HepG2 (cell line): ENCODE results near the gene NUP133. TPM values are rescaled to one million over a fixed set of nuclear protein-coding genes. Genes with fewer than 3 reads are reported as not detected.

ENCODE experiments used
- ATAC-seq: fragments of 200-7000 bp; cut with Tn5 transposase; 3 replicates; pipeline ENCODE4 v1.9.1; 2020; ENCODE audit warnings: mild to moderate bottlenecking, moderate library complexity
- BruUV-seq: library from RNA; stranded (reverse); fragments of 400-500 nt; replicated peaks from 2 replicates; lab custom pipeline; 2021; lab: Mats Ljungman, UMichigan
- CTCF ChIA-PET: fragments of 300-600 bp; formaldehyde crosslinking; extraction: SDS; loops from one replicate; lab custom pipeline; 2021; ENCODE audit warnings: low total read pairs, inconsistent platforms, low intra/inter-chr PET ratio; lab: Yijun Ruan, JAX
- POLR2A ChIA-PET: fragments of 350-600 bp; sonication (Branson Sonifier 250); formaldehyde crosslinking; loops from one replicate; lab custom pipeline; 2020; ENCODE audit warnings: antibody characterized with exemption, inconsistent platforms; lab: Yijun Ruan, JAX
- DNase-seq: peaks from one replicate; pipeline ENCODE4 v3.0.0-alpha.2; 2015; ENCODE audit warnings: low spot score
- FAIRE-seq: peaks from 3 replicates; lab custom pipeline; 2011; peaks lifted over from hg19 to GRCh38; lab: Jason Lieb, UNC
- H2AFZ ChIP-seq: one replicate; pipeline ENCODE4 v1.6.1; 2011; ENCODE audit warnings: low read length, inconsistent platforms
- H3K27ac ChIP-seq: fragments of 300-600 bp; 3 replicates; pipeline ENCODE4 v1.8.0; 2011; ENCODE audit warnings: mixed run types, mild to moderate bottlenecking, mixed read lengths, low read length, inconsistent platforms; ENCODE audit not compliant: insufficient read depth; ENCODE audit errors: extremely low read length
- H3K27me3 ChIP-seq, 2 experiments: fragments of 200-600 bp in 1 of 2; 2 replicates in 1 of 2; 3 replicates in 1 of 2; pipeline versions ENCODE4 v1.6.0 to v1.8.0; 2011; ENCODE audit warnings: low read length in 2 of 2, mild to moderate bottlenecking in 2 of 2, moderate library complexity in 2 of 2, inconsistent platforms in 1 of 2; ENCODE audit not compliant: insufficient read depth in 2 of 2, control insufficient read depth in 1 of 2
- H3K36me3 ChIP-seq, 2 experiments: fragments of 200-600 bp in 1 of 2; replicated peaks in 1 of 2; 2 replicates in 1 of 2; 3 replicates in 1 of 2; pipeline versions ENCODE4 v1.5.1 to v1.8.0; 2011; ENCODE audit warnings: low read length in 2 of 2, inconsistent platforms in 1 of 2; ENCODE audit not compliant: insufficient read depth in 2 of 2, control insufficient read depth in 1 of 2
- H3K4me1 ChIP-seq: 2 replicates; pipeline ENCODE4 v1.5.1; 2012; ENCODE audit warnings: low read length, inconsistent platforms; ENCODE audit not compliant: insufficient read depth
- H3K4me2 ChIP-seq: 2 replicates; pipeline ENCODE4 v1.6.0; 2011; ENCODE audit warnings: low read depth, low read length, inconsistent platforms
- H3K4me3 ChIP-seq, 3 experiments: fragments of 200-600 bp in 1 of 3; sonication (generic), shearing (Covaris generic) in 1 of 3; replicated peaks in 1 of 3; 2 replicates each; pipeline ENCODE4 v1.5.1; 2011 to 2016; ENCODE audit warnings: low read length in 3 of 3, inconsistent platforms in 2 of 3, low read depth in 2 of 3, mild to moderate bottlenecking in 2 of 3, control low read depth in 1 of 3, mixed read lengths in 1 of 3; ENCODE audit not compliant: insufficient read depth in 1 of 3
- H3K79me2 ChIP-seq: one replicate; pipeline ENCODE4 v1.6.1; 2011; ENCODE audit warnings: low read length, inconsistent platforms; ENCODE audit not compliant: insufficient read depth
- H3K9ac ChIP-seq: 2 replicates; pipeline ENCODE4 v1.6.0; 2011; ENCODE audit warnings: mild to moderate bottlenecking, low read depth, low read length, inconsistent platforms; ENCODE audit not compliant: insufficient read depth
- H3K9me3 ChIP-seq: 2 replicates; pipeline ENCODE4 v1.5.1; 2012; ENCODE audit warnings: mild to moderate bottlenecking, low read length
- H4K20me1 ChIP-seq: 2 replicates; pipeline ENCODE4 v1.6.0; 2011; ENCODE audit warnings: inconsistent platforms, mild to moderate bottlenecking, low read length, moderate library complexity; ENCODE audit not compliant: insufficient read depth
- ATF7 ChIP-seq, 2 experiments: fragments of 450-650 bp in 1 of 2; sonication (generic) in 1 of 2; formaldehyde crosslinking in 1 of 2; IDR thresholded peaks; 2 replicates each; pipeline versions ENCODE4 v1.4.0 to v1.6.1; 2016 to 2020; ENCODE audit warnings: antibody characterized with exemption in 1 of 2, mild to moderate bottlenecking in 1 of 2, missing genetic modification reagents in 1 of 2
- BRD4 ChIP-seq: sonication (generic); formaldehyde crosslinking; IDR thresholded peaks from 2 replicates; pipeline ENCODE4 v1.4.0; 2020; ENCODE audit warnings: missing genetic modification reagents
- CENPT ChIP-seq: sonication (generic); formaldehyde crosslinking; IDR thresholded peaks from 2 replicates; pipeline ENCODE4 v1.8.0; 2022; ENCODE audit warnings: low read depth, mild to moderate bottlenecking, moderate library complexity, missing genetic modification reagents
- FOXK1 ChIP-seq: sonication (generic); formaldehyde crosslinking; IDR thresholded peaks from 2 replicates; pipeline ENCODE4 v1.4.0; 2020; ENCODE audit warnings: low read depth, missing genetic modification reagents, borderline replicate concordance
- HDAC1 ChIP-seq: sonication (generic); formaldehyde crosslinking; IDR thresholded peaks from 2 replicates; pipeline ENCODE4 v1.5.1; 2020; ENCODE audit warnings: mild to moderate bottlenecking, missing genetic modification reagents
- LCORL ChIP-seq, 2 experiments: fragments of 450-650 bp in 1 of 2; sonication (generic) in 1 of 2; formaldehyde crosslinking in 1 of 2; IDR thresholded peaks; 2 replicates each; pipeline versions ENCODE4 v1.5.0 to v1.6.1; 2017 to 2020; ENCODE audit warnings: antibody characterized with exemption in 1 of 2, missing genetic modification reagents in 1 of 2
- NFE2L2 ChIP-seq: fragments of 150-350 bp; IDR thresholded peaks from 2 replicates; pipeline ENCODE4 v1.6.1; 2014; ENCODE audit warnings: low read length
- SNAPC2 ChIP-seq: sonication (generic); formaldehyde crosslinking; IDR thresholded peaks from 2 replicates; pipeline ENCODE4 v1.8.1; 2022; ENCODE audit warnings: mild to moderate bottlenecking, missing genetic modification reagents
- STAG1 ChIP-seq: sonication (generic); formaldehyde crosslinking; IDR thresholded peaks from 2 replicates; pipeline ENCODE4 v1.4.0; 2020; ENCODE audit warnings: missing genetic modification reagents
- TOE1 ChIP-seq: sonication (generic); formaldehyde crosslinking; IDR thresholded peaks from 2 replicates; pipeline ENCODE4 v1.4.0; 2020; ENCODE audit warnings: mild to moderate bottlenecking, missing genetic modification reagents
- ZNF235 ChIP-seq: sonication (generic); formaldehyde crosslinking; IDR thresholded peaks from 2 replicates; pipeline ENCODE4 v1.8.1; 2023; ENCODE audit warnings: mild to moderate bottlenecking, missing genetic modification reagents, borderline replicate concordance
- ZNF674 ChIP-seq: sonication (generic); formaldehyde crosslinking; IDR thresholded peaks from 2 replicates; pipeline ENCODE4 v1.5.0; 2020; ENCODE audit warnings: low read depth, mild to moderate bottlenecking, missing genetic modification reagents
- WGBS: methylation state at CpG from one replicate; pipeline ENCODE4 v1.1.6; 2017; ENCODE audit warnings: low lambda C conversion rate; 5-methylcytosine and 5-hydroxymethylcytosine counted together
- in situ Hi-C: cut with HindIII; loops from 2 replicates; pipeline ENCODE4 v1.10.0; 2017; ENCODE audit warnings: low pct_unique_long_range_greater_than_20kb; ENCODE audit not compliant: extremely low pct_ligation_motif_present
- intact Hi-C: fragments of 100-400 bp; cut with micrococcal nuclease; formaldehyde crosslinking; loops from one replicate; pipeline ENCODE4 v1.10.0; 2022; ENCODE audit not compliant: unreplicated experiment
- polyA plus RNA-seq, 8 experiments: library from polyadenylated mRNA; depleted of rRNA in 3 of 8; stranded (reverse) in 7 of 8; unstranded in 1 of 8; fragments of >200 nt; fragmentation: Illumina TruSeq in 4 of 8; extraction: Trizol in 4 of 8; gene quantifications; 2 replicates each; pipeline versions ENCODE4 v1.2.1 to v1.2.3, GENCODE V29; 2011 to 2016; ENCODE audit warnings: low read depth in 4 of 8, missing spikeins in 1 of 8, mixed read lengths in 1 of 8; ENCODE audit not compliant: insufficient read depth in 1 of 8
- total RNA-seq, 5 experiments: library from RNA; depleted of rRNA; stranded (reverse); fragments of >200 nt; fragmentation: Illumina TruSeq; extraction: Trizol; gene quantifications; 2 replicates each; pipeline ENCODE4 v1.2.3, GENCODE V29; 2016; ENCODE audit warnings: low read depth in 1 of 5
- TF ChIP-seq, protein P1 (sequence below): sonication (generic); formaldehyde crosslinking; IDR thresholded peaks from 2 replicates; pipeline ENCODE4 v1.8.1; 2022; ENCODE audit warnings: low read depth, mild to moderate bottlenecking, missing genetic modification reagents
- TF ChIP-seq, protein P2 (sequence below): sonication (generic); formaldehyde crosslinking; IDR thresholded peaks from 2 replicates; pipeline ENCODE4 v1.8.0; 2022; ENCODE audit warnings: missing genetic modification reagents, mild to moderate bottlenecking, moderate library complexity, borderline replicate concordance

The NUP133 gene
- total and polyA plus RNA-seq, 2 of the 13 experiments (the other 11 are each of a cell fraction or from before 2014, with no cell fraction given), result 17.7 to 45.6 TPM

DNA sequence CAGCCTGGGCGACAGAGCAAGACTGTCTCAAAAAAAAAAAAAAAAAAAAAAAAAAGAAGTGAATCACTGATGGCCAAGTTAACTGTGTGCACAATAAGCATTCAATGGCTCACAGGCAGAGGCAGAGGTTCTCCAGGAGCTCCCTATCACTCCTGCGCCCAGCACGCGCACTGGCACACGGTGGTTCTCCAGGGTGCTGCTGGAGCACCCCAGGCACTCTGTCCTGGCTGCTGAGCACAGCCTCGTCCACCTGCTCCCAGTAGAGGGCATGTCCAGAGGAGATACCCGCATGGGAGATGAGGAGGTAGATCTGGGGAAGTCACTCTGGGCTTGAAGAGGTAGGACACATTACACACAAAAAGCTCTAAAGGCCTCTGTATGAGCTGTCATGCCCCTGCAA, 21.5 kb upstream of the NUP133 start:
- Histone ChIP-seq H3K9me3 (no peaks in the 10 kb centered on the region), H3K36me3 (peaks cover 9 to 57% of the 10 kb centered on the region in 2 experiments; a peak in 4 of 5 replicates), H3K4me2 (no peak overlapping the region), H3K4me1 (no peaks in the 10 kb centered on the region), H3K27ac (no peak overlapping the region), H3K79me2 (no peaks in the 10 kb centered on the region), H3K4me3 (no peak overlapping the region), H3K27me3 (no peaks in the 10 kb centered on the region), H2AFZ (no peak overlapping the region), H4K20me1 (no peaks in the 10 kb centered on the region), H3K9ac (no peak overlapping the region)
- 98% methylated on average over 7 of the region's 7 CpGs for WGBS
- intact Hi-C loops, result no loop called here
- TF ChIP-seq TOE1 (CRISPR knock-in tag), result no peak
- no peak for TF ChIP-seq ZNF674 (CRISPR knock-in tag)
- TF ChIP-seq SNAPC2 (CRISPR knock-in tag), result no peak
- TF ChIP-seq, protein P1, sequence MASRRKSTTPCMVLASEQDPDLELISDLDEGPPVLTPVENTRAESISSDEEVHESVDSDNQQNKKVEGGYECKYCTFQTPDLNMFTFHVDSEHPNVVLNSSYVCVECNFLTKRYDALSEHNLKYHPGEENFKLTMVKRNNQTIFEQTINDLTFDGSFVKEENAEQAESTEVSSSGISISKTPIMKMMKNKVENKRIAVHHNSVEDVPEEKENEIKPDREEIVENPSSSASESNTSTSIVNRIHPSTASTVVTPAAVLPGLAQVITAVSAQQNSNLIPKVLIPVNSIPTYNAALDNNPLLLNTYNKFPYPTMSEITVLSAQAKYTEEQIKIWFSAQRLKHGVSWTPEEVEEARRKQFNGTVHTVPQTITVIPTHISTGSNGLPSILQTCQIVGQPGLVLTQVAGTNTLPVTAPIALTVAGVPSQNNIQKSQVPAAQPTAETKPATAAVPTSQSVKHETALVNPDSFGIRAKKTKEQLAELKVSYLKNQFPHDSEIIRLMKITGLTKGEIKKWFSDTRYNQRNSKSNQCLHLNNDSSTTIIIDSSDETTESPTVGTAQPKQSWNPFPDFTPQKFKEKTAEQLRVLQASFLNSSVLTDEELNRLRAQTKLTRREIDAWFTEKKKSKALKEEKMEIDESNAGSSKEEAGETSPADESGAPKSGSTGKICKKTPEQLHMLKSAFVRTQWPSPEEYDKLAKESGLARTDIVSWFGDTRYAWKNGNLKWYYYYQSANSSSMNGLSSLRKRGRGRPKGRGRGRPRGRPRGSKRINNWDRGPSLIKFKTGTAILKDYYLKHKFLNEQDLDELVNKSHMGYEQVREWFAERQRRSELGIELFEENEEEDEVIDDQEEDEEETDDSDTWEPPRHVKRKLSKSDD (CRISPR knock-in tag), result no peak
- no peak for TF ChIP-seq BRD4
- TF ChIP-seq HDAC1 (CRISPR knock-in tag), result no peak
- TF ChIP-seq FOXK1 (CRISPR knock-in tag), result no peak
- TF ChIP-seq LCORL (IDR thresholded peaks at IDR 0.05), result no peak
- TF ChIP-seq LCORL (CRISPR knock-in tag; IDR thresholded peaks at IDR 0.05), result no peak
- no peak for TF ChIP-seq ATF7 (IDR thresholded peaks at IDR 0.05)
- no peak for TF ChIP-seq ATF7 (CRISPR knock-in tag; IDR thresholded peaks at IDR 0.05)
- no peak for TF ChIP-seq NFE2L2
- no peak for TF ChIP-seq CENPT (CRISPR knock-in tag)
- TF ChIP-seq STAG1, result no peak
- TF ChIP-seq, protein P2, sequence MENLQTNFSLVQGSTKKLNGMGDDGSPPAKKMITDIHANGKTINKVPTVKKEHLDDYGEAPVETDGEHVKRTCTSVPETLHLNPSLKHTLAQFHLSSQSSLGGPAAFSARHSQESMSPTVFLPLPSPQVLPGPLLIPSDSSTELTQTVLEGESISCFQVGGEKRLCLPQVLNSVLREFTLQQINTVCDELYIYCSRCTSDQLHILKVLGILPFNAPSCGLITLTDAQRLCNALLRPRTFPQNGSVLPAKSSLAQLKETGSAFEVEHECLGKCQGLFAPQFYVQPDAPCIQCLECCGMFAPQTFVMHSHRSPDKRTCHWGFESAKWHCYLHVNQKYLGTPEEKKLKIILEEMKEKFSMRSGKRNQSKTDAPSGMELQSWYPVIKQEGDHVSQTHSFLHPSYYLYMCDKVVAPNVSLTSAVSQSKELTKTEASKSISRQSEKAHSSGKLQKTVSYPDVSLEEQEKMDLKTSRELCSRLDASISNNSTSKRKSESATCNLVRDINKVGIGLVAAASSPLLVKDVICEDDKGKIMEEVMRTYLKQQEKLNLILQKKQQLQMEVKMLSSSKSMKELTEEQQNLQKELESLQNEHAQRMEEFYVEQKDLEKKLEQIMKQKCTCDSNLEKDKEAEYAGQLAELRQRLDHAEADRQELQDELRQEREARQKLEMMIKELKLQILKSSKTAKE (CRISPR knock-in tag), result no peak
- TF ChIP-seq ZNF235 (CRISPR knock-in tag), result no peak
- in situ Hi-C loops, result no loop called here
- DNase-seq (no peak), ATAC-seq (peak; percentile 56), FAIRE-seq (no peak)
- ChIA-PET CTCF (no interaction called here), POLR2A (no interaction called here)
- no TSS peak for BruUV-seq
